ENCODE results near the gene KBTBD12.

Gene KBTBD12

DNA sequence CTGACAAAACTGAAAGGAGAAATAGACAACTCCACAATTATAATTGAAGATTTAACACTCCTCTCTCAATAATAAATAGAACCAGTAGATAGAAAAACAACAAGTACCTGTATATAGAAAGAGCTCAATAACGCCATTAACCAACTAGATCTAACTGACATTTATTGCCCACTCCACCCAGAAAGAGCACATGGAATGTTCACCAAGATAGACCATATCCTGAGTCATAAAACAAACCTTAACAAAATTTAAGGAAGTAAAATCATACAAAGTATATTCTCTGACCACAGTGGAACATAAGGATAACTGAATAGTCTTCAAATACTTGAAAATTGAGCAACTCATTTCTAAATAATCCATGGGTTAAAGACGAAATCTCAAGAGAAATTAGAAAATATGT lies 25.1 kb downstream of the KBTBD12 start:
- POLR2A ChIA-PET = no interaction called here

GRCh38 chr3:127942613-127943012 lies 27.6 kb downstream of the KBTBD12 start:
- ChIA-PET CTCF (no interaction called here), POLR2A (no interaction called here)
- no peak for DNase-seq (ENCODE audit: low read depth, low spot score)
- TF ChIP-seq, protein P1, sequence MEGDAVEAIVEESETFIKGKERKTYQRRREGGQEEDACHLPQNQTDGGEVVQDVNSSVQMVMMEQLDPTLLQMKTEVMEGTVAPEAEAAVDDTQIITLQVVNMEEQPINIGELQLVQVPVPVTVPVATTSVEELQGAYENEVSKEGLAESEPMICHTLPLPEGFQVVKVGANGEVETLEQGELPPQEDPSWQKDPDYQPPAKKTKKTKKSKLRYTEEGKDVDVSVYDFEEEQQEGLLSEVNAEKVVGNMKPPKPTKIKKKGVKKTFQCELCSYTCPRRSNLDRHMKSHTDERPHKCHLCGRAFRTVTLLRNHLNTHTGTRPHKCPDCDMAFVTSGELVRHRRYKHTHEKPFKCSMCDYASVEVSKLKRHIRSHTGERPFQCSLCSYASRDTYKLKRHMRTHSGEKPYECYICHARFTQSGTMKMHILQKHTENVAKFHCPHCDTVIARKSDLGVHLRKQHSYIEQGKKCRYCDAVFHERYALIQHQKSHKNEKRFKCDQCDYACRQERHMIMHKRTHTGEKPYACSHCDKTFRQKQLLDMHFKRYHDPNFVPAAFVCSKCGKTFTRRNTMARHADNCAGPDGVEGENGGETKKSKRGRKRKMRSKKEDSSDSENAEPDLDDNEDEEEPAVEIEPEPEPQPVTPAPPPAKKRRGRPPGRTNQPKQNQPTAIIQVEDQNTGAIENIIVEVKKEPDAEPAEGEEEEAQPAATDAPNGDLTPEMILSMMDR (IDR thresholded peaks at IDR 0.05; ENCODE audit: insufficient read depth, low read length, missing control alignments) = no peak
- H3K4me3 ChIP-seq (ENCODE audit: low read depth, low read length) = no peak overlapping the region

More for the DNA sequence above, 25.1 kb downstream of the KBTBD12 start:
- H3K4me3 ChIP-seq (ENCODE audit: low read depth, low read length) = no peak overlapping the region
- DNase-seq (ENCODE audit: low read depth, low spot score) = no peak
- TF ChIP-seq, protein P1 (IDR thresholded peaks at IDR 0.05; ENCODE audit: insufficient read depth, low read length, missing control alignments) = no peak
- CTCF ChIA-PET = no interaction called here

- ChIA-PET CTCF (interaction anchor here (1.2 to 2.2 kb wide), 2 partner anchors 20 to 22 kb away, joined by 4 to 9 read pairs; no protein-coding TSS in a partner anchor), POLR2A (no interaction called here)
- no peak for DNase-seq (ENCODE audit: low read depth, low spot score)
- TF ChIP-seq, protein P1 (IDR thresholded peaks at IDR 0.05; ENCODE audit: insufficient read depth, low read length, missing control alignments) = no peak
- no peak overlapping the region for H3K4me3 ChIP-seq (ENCODE audit: low read depth, low read length)
Measured at GRCh38 chr3:127948211-127948610, 33.2 kb downstream of the KBTBD12 start.

- ChIA-PET CTCF (interaction anchor here (1.0 to 2.2 kb wide), 5 partner anchors 8 to 256 kb away, joined by 3 to 9 read pairs (median 4); no protein-coding TSS in a partner anchor), POLR2A (no interaction called here)
- no peak overlapping the region for H3K4me3 ChIP-seq (ENCODE audit: low read depth, low read length)
- TF ChIP-seq, protein P1 (IDR thresholded peaks at IDR 0.05; ENCODE audit: insufficient read depth, low read length, missing control alignments) = no peak
- DNase-seq (ENCODE audit: low read depth, low spot score) = no peak
Measured at GRCh38 chr3:127949446-127950055, 34.5 kb downstream of the KBTBD12 start.

DNA sequence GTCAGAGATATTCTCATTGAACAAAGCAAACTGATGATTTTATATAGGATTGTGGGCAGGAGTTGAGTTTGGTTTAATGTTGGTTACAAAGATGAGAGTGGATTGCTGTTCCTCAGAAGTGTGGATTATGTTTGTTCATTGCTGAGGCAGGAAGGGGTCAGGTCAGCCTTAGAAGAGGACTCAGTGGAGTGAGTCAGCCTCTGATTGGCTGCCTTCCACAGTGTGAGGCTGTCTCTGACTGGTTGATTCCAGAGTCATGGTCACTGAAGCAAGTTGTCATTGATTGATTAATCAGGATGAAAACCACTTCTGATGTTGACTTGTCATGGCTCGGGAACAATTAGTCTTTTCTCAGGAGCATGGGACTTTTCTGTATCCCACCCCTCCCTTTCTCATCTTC lies 36.2 kb downstream of the KBTBD12 start:
- ChIA-PET CTCF (interaction anchor here (1.9 kb wide), 1 partner anchor 257 kb away, joined by 4 read pairs; no protein-coding TSS in a partner anchor), POLR2A (no interaction called here)
- DNase-seq (ENCODE audit: low read depth, low spot score) = no peak
- H3K4me3 ChIP-seq (ENCODE audit: low read depth, low read length) = no peak overlapping the region
- TF ChIP-seq, protein P1 (IDR thresholded peaks at IDR 0.05; ENCODE audit: insufficient read depth, low read length, missing control alignments) = no peak

GRCh38 chr3:127953091-127954035 lies 38.3 kb downstream of the KBTBD12 start:
- no peak for DNase-seq (ENCODE audit: low read depth, low spot score)
- no peak overlapping the region for H3K4me3 ChIP-seq (ENCODE audit: low read depth, low read length)
- ChIA-PET POLR2A (no interaction called here), CTCF (interaction anchor here (1.4 kb wide), 1 partner anchor 18 kb away, joined by 8 read pairs; no protein-coding TSS in a partner anchor)
- TF ChIP-seq, protein P1 (IDR thresholded peaks at IDR 0.05; ENCODE audit: insufficient read depth, low read length, missing control alignments) = no peak
